ENCODE measurements around the gene SELPLG. TPM values are rescaled to one million over a fixed set of nuclear protein-coding genes. Genes with fewer than 3 reads are reported as not detected.
A peak's percentile ranks its signal among the peaks of the same experiment; 100 is the strongest.

The SELPLG gene
- total and polyA plus RNA-seq, 4 donors = 0.87 to 13.0 (median 6.7) TPM

DNA sequence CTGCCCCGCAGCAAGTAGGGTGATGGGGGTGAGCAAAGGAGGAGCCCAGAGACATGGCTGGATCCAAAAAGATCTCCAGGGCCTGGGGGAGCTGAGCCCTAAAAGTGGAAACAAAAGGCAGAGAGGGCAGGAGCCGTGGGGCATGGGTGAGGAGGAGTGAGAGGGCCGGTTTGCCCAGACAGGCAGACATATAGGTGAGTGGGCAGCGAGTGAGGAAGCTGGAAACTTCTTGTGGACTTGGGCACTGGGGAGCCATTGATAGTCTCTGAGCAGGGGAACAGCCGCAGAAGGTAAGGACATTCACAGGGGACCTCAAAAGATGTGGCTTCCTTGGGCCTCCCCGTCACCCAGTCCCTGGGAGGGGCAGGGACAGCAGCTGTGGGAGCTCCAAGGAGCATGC is 19.1 kb downstream of the SELPLG start:
- H3K27me3 ChIP-seq (ENCODE audit: control insufficient read depth in 1 of 2, insufficient read depth in 2 of 2, low read length in 1 of 2) = no peaks in the 10 kb centered on the region
- no peak overlapping the region for H3K4me3 ChIP-seq (ENCODE audit: low read length in 2 of 2)
- no peak overlapping the region for H3K27ac ChIP-seq (ENCODE audit: low read depth in 1 of 2, low read length in 2 of 2)
- no peak for ATAC-seq (ENCODE audit: low FRiP score)
- intact Hi-C loops (cut with DNase I) = loop anchor here (5.0 kb wide), 2 partner anchors 47 to 338 kb away; no protein-coding TSS in a partner anchor
- H3K4me1 ChIP-seq (ENCODE audit: control insufficient read depth in 1 of 2, insufficient read depth in 2 of 2, low read length in 2 of 2) = no peaks in the 10 kb centered on the region
- no peak for DNase-seq
- H3K36me3 ChIP-seq (ENCODE audit: control insufficient read depth in 1 of 2, insufficient read depth in 2 of 2, low read length in 1 of 2) = no peaks in the 10 kb centered on the region
- no peaks in the 10 kb centered on the region for H3K9me3 ChIP-seq (ENCODE audit: control insufficient read depth, low read length)
- WGBS, 2 donors = 93 to 94% methylated on average over 6 of the region's 6 CpGs

GRCh38 chr12:108614041-108614440 is 19.7 kb downstream of the SELPLG start:
- H3K36me3 ChIP-seq (ENCODE audit: control insufficient read depth in 1 of 2, insufficient read depth in 2 of 2, low read length in 1 of 2) = no peaks in the 10 kb centered on the region
- intact Hi-C loops (cut with DNase I) = no loop called here
- DNase-seq (no peak), ATAC-seq (ENCODE audit: low FRiP score) (no peak)
- no peaks in the 10 kb centered on the region for H3K9me3 ChIP-seq (ENCODE audit: control insufficient read depth, low read length)
- 83 to 86% methylated on average over 4 of the region's 4 CpGs for whole genome bisulfite sequencing, 2 donors
- no peak overlapping the region for H3K4me3 ChIP-seq (ENCODE audit: low read length in 2 of 2)
- no peaks in the 10 kb centered on the region for H3K4me1 ChIP-seq (ENCODE audit: control insufficient read depth in 1 of 2, insufficient read depth in 2 of 2, low read length in 2 of 2)
- no peaks in the 10 kb centered on the region for H3K27me3 ChIP-seq (ENCODE audit: control insufficient read depth in 1 of 2, insufficient read depth in 2 of 2, low read length in 1 of 2)
- H3K27ac ChIP-seq (ENCODE audit: low read depth in 1 of 2, low read length in 2 of 2) = no peak overlapping the region

- intact Hi-C loops (cut with DNase I) = no loop called here
- no peak for ATAC-seq (ENCODE audit: low FRiP score)
- no peaks in the 10 kb centered on the region for H3K4me1 ChIP-seq (ENCODE audit: control insufficient read depth in 1 of 2, insufficient read depth in 2 of 2, low read length in 2 of 2)
- H3K9me3 ChIP-seq (ENCODE audit: control insufficient read depth, low read length) = no peaks in the 10 kb centered on the region
- WGBS, 2 donors = 62 to 76% methylated on average over 9 of the region's 9 CpGs
- H3K27me3 ChIP-seq (ENCODE audit: control insufficient read depth in 1 of 2, insufficient read depth in 2 of 2, low read length in 1 of 2) = no peaks in the 10 kb centered on the region
- no peak overlapping the region for H3K27ac ChIP-seq (ENCODE audit: low read depth in 1 of 2, low read length in 2 of 2)
- DNase-seq = no peak
- H3K4me3 ChIP-seq (ENCODE audit: low read length in 2 of 2) = no peak overlapping the region
- H3K36me3 ChIP-seq (ENCODE audit: control insufficient read depth in 1 of 2, insufficient read depth in 2 of 2, low read length in 1 of 2) = no peaks in the 10 kb centered on the region
Measured at GRCh38 chr12:108613548-108613947, 20.1 kb downstream of the SELPLG start.

- intact Hi-C loops (cut with DNase I) = no loop called here
- Histone ChIP-seq H3K9me3 (ENCODE audit: control insufficient read depth, low read length) (no peaks in the 10 kb centered on the region), H3K27ac (ENCODE audit: low read depth in 1 of 2, low read length in 2 of 2) (no peak overlapping the region), H3K4me1 (ENCODE audit: control insufficient read depth in 1 of 2, insufficient read depth in 2 of 2, low read length in 2 of 2) (no peaks in the 10 kb centered on the region), H3K4me3 (ENCODE audit: low read length in 2 of 2) (no peak overlapping the region), H3K27me3 (ENCODE audit: control insufficient read depth in 1 of 2, insufficient read depth in 2 of 2, low read length in 1 of 2) (no peaks in the 10 kb centered on the region), H3K36me3 (ENCODE audit: control insufficient read depth in 1 of 2, insufficient read depth in 2 of 2, low read length in 1 of 2) (no peaks in the 10 kb centered on the region)
- ATAC-seq (ENCODE audit: low FRiP score) (no peak), DNase-seq (no peak)
- WGBS, 2 donors = 76 to 79% methylated on average over 8 of the region's 8 CpGs
Measured at GRCh38 chr12:108612788-108613282, 20.9 kb downstream of the SELPLG start.

GRCh38 chr12:108611884-108612415 is 21.7 kb downstream of the SELPLG start:
- no peaks in the 10 kb centered on the region for H3K4me1 ChIP-seq (ENCODE audit: control insufficient read depth in 1 of 2, insufficient read depth in 2 of 2, low read length in 2 of 2)
- no peak for ATAC-seq (ENCODE audit: low FRiP score)
- no peak overlapping the region for H3K4me3 ChIP-seq (ENCODE audit: low read length in 2 of 2)
- no peaks in the 10 kb centered on the region for H3K27me3 ChIP-seq (ENCODE audit: control insufficient read depth in 1 of 2, insufficient read depth in 2 of 2, low read length in 1 of 2)
- intact Hi-C loops (cut with DNase I) = no loop called here
- 62 to 64% methylated on average over 5 of the region's 5 CpGs for WGBS, 2 donors
- H3K27ac ChIP-seq (ENCODE audit: low read depth in 1 of 2, low read length in 2 of 2) = no peak overlapping the region
- DNase-seq = no peak
- no peaks in the 10 kb centered on the region for H3K36me3 ChIP-seq (ENCODE audit: control insufficient read depth in 1 of 2, insufficient read depth in 2 of 2, low read length in 1 of 2)
- H3K9me3 ChIP-seq (ENCODE audit: control insufficient read depth, low read length) = no peaks in the 10 kb centered on the region

DNA sequence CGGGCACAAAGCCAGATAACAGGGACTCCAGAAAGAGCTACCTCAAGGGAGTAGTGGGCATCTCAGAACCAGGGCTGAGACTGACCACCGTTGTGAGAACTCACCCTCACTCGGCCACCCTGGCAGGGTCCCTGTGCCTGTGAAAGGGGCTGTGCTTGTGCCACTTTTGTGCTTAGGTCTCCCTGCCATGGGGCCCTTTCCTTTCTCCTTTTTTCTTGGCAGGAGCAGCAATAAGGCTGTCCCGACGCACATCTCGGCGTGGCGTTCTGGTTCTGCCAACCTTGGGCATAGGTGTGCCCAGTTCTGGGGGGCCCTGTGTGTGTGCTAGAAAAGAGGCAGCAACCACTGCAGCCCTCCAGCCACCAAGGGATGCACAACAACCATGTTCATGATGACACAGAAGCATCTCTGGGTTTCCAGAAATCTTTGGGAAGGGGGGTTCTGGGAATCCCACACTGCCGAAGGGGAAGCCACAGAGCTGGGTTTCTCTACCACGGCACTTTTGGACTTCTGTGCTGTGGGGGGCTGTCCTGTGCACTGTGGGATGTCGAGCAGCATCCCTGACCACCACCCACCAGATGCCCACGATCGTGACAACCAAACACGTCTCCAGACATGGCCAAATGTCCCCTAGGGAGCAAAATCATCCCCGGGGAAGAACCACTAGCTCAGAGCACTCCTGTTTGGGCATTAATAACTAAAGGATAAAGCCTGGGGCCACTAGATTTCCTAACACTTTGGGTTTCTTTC is 22.7 kb downstream of the SELPLG start:
- ATAC-seq (ENCODE audit: low FRiP score) = no peak
- intact Hi-C loops (cut with DNase I) = no loop called here

DNA sequence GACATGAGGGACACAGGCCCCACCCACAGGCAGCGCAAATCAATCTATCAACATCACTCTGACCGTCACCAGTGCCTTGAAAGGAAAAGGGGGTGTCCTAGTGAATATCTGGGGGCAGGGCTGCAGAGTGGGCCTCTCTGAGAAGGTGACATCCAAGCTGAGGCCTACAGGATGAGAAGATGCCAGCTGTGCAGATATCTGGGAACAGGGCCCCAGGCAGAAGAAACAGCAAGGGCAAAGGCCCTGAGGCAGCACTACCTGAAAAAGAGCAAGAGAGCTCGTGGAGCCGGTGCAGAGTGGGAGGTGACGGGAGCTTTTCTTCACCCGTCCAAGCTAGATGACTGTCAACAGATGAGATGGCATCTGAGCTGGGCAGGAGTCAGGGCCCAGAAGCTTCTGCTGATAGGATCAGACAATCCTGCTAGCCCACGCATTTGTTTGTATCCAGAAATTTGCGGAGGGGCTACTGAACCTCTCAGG is 23.3 kb downstream of the SELPLG start:
- H3K27ac ChIP-seq (ENCODE audit: low read depth in 1 of 2, low read length in 2 of 2) = no peak overlapping the region
- no peaks in the 10 kb centered on the region for H3K36me3 ChIP-seq (ENCODE audit: control insufficient read depth in 1 of 2, insufficient read depth in 2 of 2, low read length in 1 of 2)
- DNase-seq = no peak
- H3K9me3 ChIP-seq (ENCODE audit: control insufficient read depth, low read length) = no peaks in the 10 kb centered on the region
- 91 to 94% methylated on average over 8 of the region's 8 CpGs for WGBS, 2 donors
- no peak overlapping the region for H3K4me3 ChIP-seq (ENCODE audit: low read length in 2 of 2)
- ATAC-seq (ENCODE audit: low FRiP score) = no peak
- intact Hi-C loops (cut with DNase I) = no loop called here
- H3K4me1 ChIP-seq (ENCODE audit: control insufficient read depth in 1 of 2, insufficient read depth in 2 of 2, low read length in 2 of 2) = no peaks in the 10 kb centered on the region
- no peaks in the 10 kb centered on the region for H3K27me3 ChIP-seq (ENCODE audit: control insufficient read depth in 1 of 2, insufficient read depth in 2 of 2, low read length in 1 of 2)

More for the DNA sequence above, 22.7 kb downstream of the SELPLG start:
- no peaks in the 10 kb centered on the region for H3K36me3 ChIP-seq (ENCODE audit: control insufficient read depth in 1 of 2, insufficient read depth in 2 of 2, low read length in 1 of 2)
- no peak overlapping the region for H3K27ac ChIP-seq (ENCODE audit: low read depth in 1 of 2, low read length in 2 of 2)
- no peak overlapping the region for H3K4me3 ChIP-seq (ENCODE audit: low read length in 2 of 2)
- H3K27me3 ChIP-seq (ENCODE audit: control insufficient read depth in 1 of 2, insufficient read depth in 2 of 2, low read length in 1 of 2) = no peaks in the 10 kb centered on the region
- no peaks in the 10 kb centered on the region for H3K4me1 ChIP-seq (ENCODE audit: control insufficient read depth in 1 of 2, insufficient read depth in 2 of 2, low read length in 2 of 2)
- no peak for DNase-seq
- 81 to 83% methylated on average over 15 of the region's 15 CpGs for WGBS, 2 donors
- H3K9me3 ChIP-seq (ENCODE audit: control insufficient read depth, low read length) = no peaks in the 10 kb centered on the region

DNA sequence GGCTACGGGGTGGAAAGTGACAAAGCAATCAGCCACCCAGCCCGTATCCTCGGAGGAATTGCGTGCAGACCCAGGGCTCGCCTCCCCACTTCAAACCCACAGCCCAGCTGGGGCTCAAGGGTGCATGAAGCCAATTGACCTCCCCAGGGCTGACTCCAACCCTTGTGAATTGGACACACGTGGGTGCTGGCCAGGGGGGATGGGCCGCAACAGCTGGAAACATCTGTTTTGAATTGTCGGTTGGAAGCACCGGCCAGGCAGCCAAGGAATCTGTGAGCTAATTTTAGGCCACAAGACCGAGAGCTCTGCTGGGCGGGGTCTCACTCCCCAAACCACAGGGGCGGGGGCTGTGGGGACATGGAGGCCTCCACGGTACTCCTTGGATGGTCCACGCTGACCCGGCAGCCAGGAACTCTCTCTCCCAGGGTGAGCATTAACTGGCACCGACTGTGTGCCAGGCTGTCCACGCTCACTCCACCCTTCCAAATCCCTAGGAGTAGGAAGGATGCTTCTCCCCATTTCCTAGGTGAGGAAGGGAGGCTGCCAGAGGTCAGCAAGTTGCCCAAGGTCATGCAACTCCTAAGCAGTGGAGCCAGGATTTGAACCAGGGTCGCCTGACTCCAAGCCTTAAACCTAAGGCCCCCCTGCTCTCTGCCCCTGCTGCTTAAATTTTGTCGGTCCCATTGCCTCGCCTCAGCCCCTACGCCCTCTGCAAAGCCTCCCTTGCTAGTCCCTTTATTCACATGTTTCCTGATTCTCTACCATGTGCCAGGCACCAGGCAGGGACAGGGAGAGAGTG is 24.0 kb downstream of the SELPLG start:
- ATAC-seq (ENCODE audit: low FRiP score) (peak; percentile 64), DNase-seq (peak; percentile 82 to 83)
- Histone ChIP-seq H3K4me3 (ENCODE audit: low read length in 2 of 2) (no peak overlapping the region), H3K27ac (ENCODE audit: low read depth in 1 of 2, low read length in 2 of 2) (no peak overlapping the region), H3K27me3 (ENCODE audit: control insufficient read depth in 1 of 2, insufficient read depth in 2 of 2, low read length in 1 of 2) (no peaks in the 10 kb centered on the region), H3K36me3 (ENCODE audit: control insufficient read depth in 1 of 2, insufficient read depth in 2 of 2, low read length in 1 of 2) (no peaks in the 10 kb centered on the region), H3K4me1 (ENCODE audit: control insufficient read depth in 1 of 2, insufficient read depth in 2 of 2, low read length in 2 of 2) (no peaks in the 10 kb centered on the region), H3K9me3 (ENCODE audit: control insufficient read depth, low read length) (no peaks in the 10 kb centered on the region)
- intact Hi-C loops (cut with DNase I) = no loop called here
- 31 to 34% methylated on average over 21 of the region's 21 CpGs for WGBS, 2 donors
